NT2/D1 (cell line): ENCODE measurements around the gene HBG2.

Experiments used
- SUZ12 ChIP-seq: IDR thresholded peaks from 2 replicates; pipeline ENCODE4 v1.6.1; 2011; ENCODE audit not compliant: insufficient read length, insufficient read depth; ENCODE audit errors: extremely low read depth
- YY1 ChIP-seq: IDR thresholded peaks from 2 replicates; pipeline ENCODE4 v1.6.1; 2011; ENCODE audit not compliant: insufficient read length, insufficient read depth
- ZNF274 ChIP-seq: IDR thresholded peaks from 2 replicates; pipeline ENCODE4 v1.6.1; 2011; ENCODE audit warnings: mild to moderate bottlenecking, low read depth, low read length

GRCh38 chr11:5223686-5224085 lies 30.9 kb downstream of the HBG2 start:
- no peak for TF ChIP-seq ZNF274
- no peak for TF ChIP-seq YY1
- no peak for TF ChIP-seq SUZ12
